ENCODE results near the gene LAMB3.
A peak's percentile ranks its signal among the peaks of the same experiment; 100 is the strongest.

The LAMB3 gene

DNA sequence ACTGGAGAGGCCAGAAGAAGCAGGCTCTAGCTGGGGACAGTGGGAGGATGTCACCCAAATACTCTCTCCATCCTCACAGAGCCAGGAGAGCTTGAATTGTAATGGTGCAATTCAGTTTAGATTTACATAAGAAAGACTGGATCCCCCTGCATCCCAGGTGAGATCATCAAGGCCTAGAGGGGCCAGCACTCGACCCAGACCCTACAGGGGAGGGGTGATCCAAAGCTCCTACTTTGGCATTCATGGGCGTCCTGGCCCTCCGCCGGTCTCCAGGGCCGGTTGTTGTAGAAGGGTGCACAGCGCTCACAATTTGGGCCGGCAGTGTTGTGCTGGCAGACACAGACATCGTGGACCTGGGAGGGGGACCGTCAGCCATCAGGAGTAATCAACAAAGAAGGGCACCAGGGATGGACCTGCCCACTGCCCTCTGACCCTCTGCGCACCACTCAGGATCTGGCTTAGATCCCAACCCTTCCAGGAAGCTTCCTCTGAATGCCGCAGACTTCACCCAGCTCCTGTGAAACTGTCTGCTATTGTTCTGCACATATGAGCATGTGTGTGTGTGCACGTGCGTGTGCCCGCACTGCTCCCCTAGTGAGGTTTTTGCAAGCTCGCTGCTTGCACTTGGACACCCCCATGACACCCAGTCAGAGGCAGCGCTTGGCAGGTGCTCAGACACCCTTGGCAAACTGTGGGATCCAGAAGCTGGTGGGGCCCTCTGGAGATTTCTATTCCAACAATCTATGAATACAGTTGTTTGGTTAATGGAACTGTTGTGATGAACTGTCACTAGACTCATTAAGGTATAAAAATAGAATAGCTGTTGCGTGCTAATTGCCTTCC, 21.6 kb downstream of the LAMB3 start:
- Mint-ChIP-seq H3K36me3 (ENCODE audit: low read depth) (no peaks in the 10 kb centered on the region), H3K9me3 (no peaks in the 10 kb centered on the region), H3K27ac (no peak overlapping the region), H3K4me1 (ENCODE audit: low read depth) (peaks cover 14% of the 10 kb centered on the region), H3K4me3 (no peak overlapping the region), H3K27me3 (no peaks in the 10 kb centered on the region)
- DNase-seq, result no peak

DNA sequence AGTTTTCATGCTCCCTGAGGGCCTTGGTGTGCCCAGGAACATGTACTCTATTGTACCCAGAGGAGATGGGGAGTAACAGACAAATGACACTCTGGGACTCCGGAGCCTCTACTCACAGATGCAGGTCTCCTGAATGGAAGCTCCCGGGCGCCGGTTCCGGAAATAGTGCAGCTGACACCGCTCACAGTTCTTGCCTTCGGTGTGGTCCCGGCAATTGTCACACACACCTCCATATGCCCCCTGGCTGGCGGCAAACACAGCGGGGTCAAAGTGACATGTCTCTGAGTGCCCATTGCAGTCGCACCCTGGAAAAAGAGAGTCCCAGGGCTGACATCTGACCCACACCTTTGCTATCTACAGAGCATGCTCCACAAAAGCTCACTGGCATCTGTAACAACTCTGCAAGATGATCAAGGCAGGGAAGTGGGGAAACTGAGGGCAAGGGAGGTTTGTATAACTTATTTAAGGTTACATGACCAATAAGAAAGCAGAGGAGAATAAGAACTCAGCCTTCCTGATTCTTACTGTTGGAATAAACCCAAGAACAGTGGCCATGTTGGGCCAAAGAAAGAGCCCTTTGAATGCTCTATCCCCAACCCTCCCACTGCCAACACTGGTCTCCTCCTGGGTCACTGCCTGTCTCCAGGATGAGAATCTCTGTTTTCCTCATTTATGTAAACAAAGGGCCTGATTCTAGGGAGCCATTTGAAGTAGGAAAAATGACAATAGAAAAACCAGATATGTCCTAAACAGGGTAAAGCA, 22.4 kb downstream of the LAMB3 start:
- no peaks in the 10 kb centered on the region for H3K27me3 Mint-ChIP-seq
- no peak overlapping the region for H3K27ac Mint-ChIP-seq
- H3K4me1 Mint-ChIP-seq (ENCODE audit: low read depth), result peaks cover 12% of the 10 kb centered on the region
- DNase-seq, result no peak
- no peaks in the 10 kb centered on the region for H3K36me3 Mint-ChIP-seq (ENCODE audit: low read depth)
- H3K4me3 Mint-ChIP-seq, result no peak overlapping the region
- no peaks in the 10 kb centered on the region for H3K9me3 Mint-ChIP-seq

DNA sequence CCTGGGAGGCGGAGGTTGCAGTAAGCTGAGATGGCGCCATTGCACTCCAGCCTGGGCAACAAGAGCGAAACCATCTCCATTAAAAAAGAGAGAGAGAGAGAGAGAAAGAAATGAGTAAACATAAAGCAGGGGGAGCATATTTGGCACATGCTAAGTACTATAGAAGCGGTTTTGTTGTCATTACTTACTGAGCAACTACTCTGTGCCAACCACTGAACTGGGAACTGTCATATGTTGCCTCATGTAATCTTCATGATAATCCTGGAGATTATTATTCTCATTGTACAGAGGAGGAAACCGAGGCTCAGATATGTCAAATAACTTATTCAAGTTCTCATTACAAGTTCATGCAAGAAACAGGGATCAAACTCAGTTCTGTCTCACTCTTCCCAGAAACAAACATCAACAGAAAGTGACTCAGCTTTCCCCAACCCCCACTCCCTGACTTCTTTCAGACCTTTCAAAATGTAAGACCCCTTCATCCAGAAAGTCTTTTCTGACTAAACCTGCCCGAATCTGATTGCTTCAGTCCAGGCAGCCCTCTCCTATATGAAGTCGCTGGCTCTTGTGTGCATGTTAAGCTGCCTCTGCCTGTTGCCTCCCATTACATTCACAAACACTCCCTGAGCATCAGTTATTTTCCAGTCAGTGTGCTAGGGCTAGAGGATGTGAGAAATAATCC, 23.5 kb downstream of the LAMB3 start:
- DNase-seq, result no peak
- Mint-ChIP-seq H3K9me3 (no peaks in the 10 kb centered on the region), H3K36me3 (ENCODE audit: low read depth) (no peaks in the 10 kb centered on the region), H3K27ac (no peak overlapping the region), H3K4me1 (ENCODE audit: low read depth) (peaks cover 11% of the 10 kb centered on the region), H3K27me3 (no peaks in the 10 kb centered on the region), H3K4me3 (no peak overlapping the region)

DNA sequence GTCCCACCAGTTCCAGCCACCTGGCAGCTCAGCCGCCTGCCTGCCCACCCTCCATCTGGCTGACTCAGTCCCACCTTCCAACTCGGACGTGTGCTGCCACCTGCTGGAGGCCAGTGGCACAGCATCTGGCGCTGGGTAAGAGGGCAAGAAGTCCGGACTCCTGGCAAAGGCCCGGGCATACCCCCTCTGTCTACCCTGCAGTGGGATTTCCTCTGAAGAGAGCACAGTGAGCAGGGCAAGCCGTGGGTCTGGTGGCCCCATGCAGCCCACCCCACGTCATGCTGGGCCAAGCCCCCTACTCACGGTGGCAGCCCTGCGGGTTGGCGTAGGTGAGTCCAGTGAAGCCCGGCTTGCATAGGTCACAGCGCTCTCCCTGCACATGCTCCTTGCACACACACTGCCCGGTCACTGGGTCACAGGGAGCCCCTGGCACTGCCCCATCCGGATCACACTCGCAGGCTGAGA, 24.5 kb downstream of the LAMB3 start:
- no peaks in the 10 kb centered on the region for H3K9me3 Mint-ChIP-seq
- H3K4me3 Mint-ChIP-seq, result no peak overlapping the region
- no peak overlapping the region for H3K27ac Mint-ChIP-seq
- DNase-seq, result peak; percentile 90
- no peaks in the 10 kb centered on the region for H3K36me3 Mint-ChIP-seq (ENCODE audit: low read depth)
- no peaks in the 10 kb centered on the region for H3K27me3 Mint-ChIP-seq
- peaks cover 8% of the 10 kb centered on the region for H3K4me1 Mint-ChIP-seq (ENCODE audit: low read depth)

DNA sequence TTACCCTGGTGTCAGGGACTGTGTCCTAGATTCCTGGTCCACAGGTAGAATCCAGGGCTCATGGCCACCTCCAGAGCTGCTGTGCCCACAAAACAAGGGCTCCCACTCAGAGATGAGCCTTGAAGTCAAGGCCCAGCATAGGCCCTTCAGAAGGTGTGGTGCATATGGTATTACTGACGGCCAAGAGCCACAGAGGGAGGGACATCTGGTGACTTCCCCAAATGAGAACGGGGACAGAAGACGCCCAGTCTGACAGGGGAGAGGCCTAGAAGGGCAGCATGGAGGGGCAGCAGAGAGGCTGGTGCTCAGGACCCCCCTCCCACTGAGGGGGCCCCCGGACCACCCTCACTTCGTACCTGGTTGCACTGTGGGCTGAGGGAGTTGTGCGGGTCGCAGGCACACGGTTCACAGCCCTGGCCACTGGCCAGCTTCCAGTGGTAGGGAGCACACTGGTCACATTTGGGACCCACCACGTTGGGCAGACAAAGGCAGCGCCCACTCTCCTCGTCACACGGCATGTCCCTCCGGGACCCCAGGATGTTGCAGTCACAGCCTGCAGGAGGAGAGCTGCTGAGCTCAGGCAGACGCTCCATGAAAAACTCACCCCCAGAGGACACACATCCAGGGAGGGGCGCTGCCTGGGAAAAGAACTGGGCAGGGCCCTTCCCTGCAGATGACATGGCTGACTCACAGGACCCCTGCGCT, 25.0 kb downstream of the LAMB3 start:
- H3K36me3 Mint-ChIP-seq (ENCODE audit: low read depth), result no peaks in the 10 kb centered on the region
- H3K4me1 Mint-ChIP-seq (ENCODE audit: low read depth), result peaks cover 8% of the 10 kb centered on the region
- no peaks in the 10 kb centered on the region for H3K9me3 Mint-ChIP-seq
- H3K27ac Mint-ChIP-seq, result no peak overlapping the region
- DNase-seq, result no peak
- no peaks in the 10 kb centered on the region for H3K27me3 Mint-ChIP-seq
- H3K4me3 Mint-ChIP-seq, result no peak overlapping the region

DNA sequence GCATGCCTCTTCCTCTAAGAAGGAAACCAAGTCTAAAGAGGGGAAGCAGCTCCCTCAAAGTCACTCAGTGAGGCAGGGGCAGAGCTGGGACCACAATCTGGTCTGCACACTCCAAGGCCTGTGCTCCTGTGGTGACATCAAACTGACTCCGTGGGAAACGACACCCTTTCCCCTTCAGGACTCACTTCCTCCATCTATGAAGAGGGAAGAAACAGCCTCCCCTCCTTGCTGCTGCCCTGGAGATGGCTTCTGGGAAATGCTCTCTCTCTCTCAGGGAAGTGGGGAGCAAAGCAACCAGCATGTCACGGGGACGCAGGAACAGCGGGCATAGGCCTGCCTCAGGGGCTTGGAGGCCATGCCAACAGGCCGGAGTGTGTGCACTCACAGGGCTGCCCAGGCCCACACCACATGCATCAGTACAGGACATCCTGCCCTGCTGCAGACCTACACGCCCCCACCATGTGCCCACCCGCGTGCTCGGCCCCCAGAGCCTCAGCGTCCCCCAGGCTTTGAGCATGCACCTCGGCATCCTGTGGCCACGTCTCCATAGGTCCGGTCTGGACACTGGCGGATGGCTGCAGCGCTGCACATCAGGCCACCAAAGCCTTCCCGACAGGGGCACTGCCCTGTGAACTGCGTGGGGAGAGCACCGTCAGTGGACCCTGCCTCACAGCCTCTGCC, 25.7 kb downstream of the LAMB3 start:
- Mint-ChIP-seq H3K27me3 (no peaks in the 10 kb centered on the region), H3K4me1 (ENCODE audit: low read depth) (peaks cover 8% of the 10 kb centered on the region), H3K4me3 (no peak overlapping the region), H3K9me3 (no peaks in the 10 kb centered on the region), H3K36me3 (ENCODE audit: low read depth) (no peaks in the 10 kb centered on the region), H3K27ac (no peak overlapping the region)
- DNase-seq, result no peak

DNA sequence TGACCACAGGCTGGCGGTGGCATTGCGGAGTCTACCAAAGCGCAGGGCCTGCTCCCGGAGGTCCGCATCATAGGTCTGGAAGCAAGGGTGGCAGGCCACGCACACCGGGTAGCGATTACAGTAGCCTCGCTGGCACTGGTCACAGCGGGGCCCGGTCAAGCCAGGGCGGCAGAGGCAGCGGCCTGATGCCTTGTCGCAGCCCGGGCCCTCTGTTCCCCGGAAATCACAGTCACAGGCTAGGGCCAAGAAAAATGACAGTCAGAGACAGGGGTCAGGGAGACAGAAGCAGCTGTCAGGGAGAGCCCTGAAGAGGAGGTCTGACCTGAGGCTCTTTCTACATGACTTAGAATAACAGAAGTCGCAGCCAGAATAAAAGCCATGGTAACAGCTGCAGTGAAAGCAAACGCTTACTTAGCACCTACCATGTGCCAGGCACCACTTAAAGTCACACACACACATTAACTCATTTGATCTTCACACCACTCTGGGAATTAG, 26.4 kb downstream of the LAMB3 start:
- Mint-ChIP-seq H3K4me1 (ENCODE audit: low read depth) (peaks cover 8% of the 10 kb centered on the region), H3K27ac (no peak overlapping the region), H3K36me3 (ENCODE audit: low read depth) (no peaks in the 10 kb centered on the region), H3K4me3 (no peak overlapping the region), H3K27me3 (no peaks in the 10 kb centered on the region), H3K9me3 (no peaks in the 10 kb centered on the region)
- DNase-seq, result no peak

DNA sequence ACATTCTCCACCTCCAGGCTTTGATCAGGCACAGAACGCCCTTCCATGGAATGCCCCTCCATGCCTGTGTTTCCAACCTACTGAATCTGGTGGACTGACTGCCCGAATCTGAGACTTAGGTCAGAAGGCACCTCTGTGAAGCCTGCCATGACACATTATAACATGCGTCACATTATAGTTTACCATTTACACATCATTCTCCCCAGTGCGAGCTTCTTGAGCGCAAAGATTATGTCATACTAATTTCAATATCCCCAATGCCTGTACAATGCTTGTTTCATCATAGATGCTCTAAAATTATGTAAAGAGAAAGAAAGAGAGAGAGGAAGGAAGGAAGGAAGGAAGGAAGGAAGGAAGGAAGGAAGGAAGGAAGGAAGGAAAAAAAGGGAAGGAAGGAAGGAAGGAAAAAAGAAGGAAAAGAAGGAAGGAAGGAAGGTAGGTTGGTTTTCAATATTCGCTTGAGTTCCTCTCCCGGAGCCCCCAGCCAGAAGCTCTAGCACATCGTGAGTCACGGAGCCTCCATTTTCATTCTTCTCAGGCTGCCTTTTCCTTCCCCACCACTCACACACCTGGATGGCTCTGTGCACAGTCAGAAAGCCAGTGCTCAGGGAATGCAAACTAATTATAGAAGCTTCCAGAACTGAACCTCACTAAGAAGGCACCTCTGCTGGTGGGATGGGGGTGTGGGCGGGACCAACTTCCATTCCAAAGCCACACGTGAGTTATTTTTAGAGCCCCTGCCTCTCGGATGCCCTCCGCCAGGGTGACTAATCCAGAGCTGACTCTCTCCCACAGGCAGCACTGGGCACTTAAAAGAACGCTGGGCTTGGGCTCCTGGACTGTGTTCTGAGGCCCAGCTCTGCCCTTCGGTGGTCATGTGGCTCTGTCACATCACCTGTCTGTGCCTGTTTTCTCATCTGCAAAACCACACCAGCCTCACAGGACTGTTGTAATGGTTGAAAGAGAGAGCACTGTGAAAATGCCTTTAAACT, 27.4 kb downstream of the LAMB3 start:
- no peak overlapping the region for H3K4me3 Mint-ChIP-seq
- no peaks in the 10 kb centered on the region for H3K36me3 Mint-ChIP-seq (ENCODE audit: low read depth)
- peaks cover 8% of the 10 kb centered on the region for H3K4me1 Mint-ChIP-seq (ENCODE audit: low read depth)
- H3K27ac Mint-ChIP-seq, result no peak overlapping the region
- H3K27me3 Mint-ChIP-seq, result no peaks in the 10 kb centered on the region
- H3K9me3 Mint-ChIP-seq, result no peaks in the 10 kb centered on the region
- no peak for DNase-seq

DNA sequence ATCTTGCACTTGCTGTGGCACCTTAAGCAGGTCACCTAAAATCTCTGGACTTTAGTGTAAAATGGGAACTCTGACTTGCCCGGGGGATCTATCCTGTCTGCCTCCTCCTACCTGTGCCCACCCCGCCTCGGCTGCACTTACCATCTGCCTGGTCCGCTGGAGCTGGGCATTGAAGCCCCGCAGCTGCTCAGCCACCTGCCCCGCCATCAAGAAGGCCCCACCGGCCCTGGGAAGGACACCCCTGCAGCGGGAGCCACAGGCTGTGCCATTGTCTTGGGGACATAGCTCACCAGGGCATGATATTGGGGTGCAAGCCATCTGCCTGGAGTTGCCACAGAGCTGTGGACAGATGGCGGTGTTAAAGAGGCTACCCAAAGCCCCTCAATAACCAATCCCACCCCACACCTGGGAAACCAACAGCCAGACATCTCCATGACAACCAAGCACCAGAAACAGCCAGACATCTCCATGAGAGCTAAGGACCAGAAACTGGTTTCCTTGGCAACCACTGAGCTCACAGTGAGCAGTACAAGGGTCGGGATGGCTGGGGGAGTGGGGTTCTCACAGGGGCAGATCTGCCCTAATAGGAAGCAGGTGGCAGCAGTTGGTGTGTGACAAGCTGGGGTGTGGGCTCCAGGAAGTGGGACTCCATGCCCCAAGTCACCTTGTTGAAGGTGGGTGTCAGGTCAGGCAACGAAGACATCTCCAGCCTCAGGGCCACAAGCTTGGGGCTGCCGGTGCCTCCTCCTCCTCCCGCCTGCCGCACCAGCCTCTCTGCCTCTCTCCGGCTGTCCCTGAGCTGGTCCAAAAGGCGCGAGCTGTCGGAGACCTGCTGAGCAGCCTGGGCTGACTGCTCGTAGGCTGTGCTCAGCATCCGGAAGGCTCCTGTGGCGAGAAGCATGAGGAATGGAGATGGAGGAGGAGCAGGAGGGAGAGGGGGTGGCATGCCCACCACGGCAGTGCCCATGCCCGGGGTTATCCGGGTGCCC, 29.1 kb downstream of the LAMB3 start:
- Mint-ChIP-seq H3K4me1 (ENCODE audit: low read depth) (peaks cover 8% of the 10 kb centered on the region), H3K4me3 (no peak overlapping the region), H3K27me3 (no peaks in the 10 kb centered on the region), H3K36me3 (ENCODE audit: low read depth) (no peaks in the 10 kb centered on the region), H3K9me3 (no peaks in the 10 kb centered on the region), H3K27ac (no peak overlapping the region)
- no peak for DNase-seq

DNA sequence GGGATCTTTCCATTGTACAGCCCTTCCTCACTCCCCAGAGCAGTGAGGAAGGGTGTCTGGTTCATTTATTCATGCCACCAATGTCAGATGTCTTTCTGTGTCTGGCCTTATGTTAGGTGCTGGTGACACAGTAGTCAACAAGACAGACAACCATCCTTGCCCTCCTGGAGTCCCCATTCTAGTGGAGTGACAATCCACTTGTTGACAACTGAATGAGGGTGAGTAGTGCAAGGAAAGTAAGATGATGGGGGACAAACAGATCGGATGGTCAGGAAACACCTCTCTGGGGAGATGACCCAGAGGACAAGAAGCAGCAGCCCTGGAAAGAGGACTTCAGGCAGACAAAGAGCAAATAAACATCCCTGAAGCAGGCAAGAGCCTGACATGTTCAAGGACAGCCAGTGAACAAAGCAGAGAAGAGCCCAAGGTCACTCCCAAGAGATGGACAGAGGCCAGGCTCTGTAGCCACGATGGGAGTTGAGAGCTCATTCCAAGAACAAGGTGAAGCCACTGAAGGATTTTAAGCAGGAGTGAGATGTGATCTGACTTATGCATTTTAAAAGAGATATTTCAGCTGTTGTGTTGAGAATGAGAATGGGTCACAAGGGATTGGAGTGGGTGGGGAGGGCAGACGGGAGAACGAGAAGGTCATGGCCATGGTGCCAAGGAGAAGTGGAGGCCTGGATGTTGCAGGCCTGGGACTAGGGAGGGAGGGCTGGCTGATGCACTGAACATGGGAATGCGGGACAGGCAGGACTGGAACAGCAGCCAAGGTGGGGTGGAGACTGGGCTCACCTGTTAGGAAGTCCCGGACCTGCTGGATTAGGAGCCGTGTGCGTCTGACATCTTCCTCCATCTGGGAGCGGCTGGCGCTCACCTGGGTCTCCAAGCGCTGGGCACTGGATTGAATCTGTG, 30.2 kb downstream of the LAMB3 start:
- no peaks in the 10 kb centered on the region for H3K36me3 Mint-ChIP-seq (ENCODE audit: low read depth)
- peaks cover 6% of the 10 kb centered on the region for H3K4me1 Mint-ChIP-seq (ENCODE audit: low read depth)
- H3K4me3 Mint-ChIP-seq, result no peak overlapping the region
- DNase-seq, result no peak
- H3K27ac Mint-ChIP-seq, result no peak overlapping the region
- H3K27me3 Mint-ChIP-seq, result no peaks in the 10 kb centered on the region
- no peaks in the 10 kb centered on the region for H3K9me3 Mint-ChIP-seq

DNA sequence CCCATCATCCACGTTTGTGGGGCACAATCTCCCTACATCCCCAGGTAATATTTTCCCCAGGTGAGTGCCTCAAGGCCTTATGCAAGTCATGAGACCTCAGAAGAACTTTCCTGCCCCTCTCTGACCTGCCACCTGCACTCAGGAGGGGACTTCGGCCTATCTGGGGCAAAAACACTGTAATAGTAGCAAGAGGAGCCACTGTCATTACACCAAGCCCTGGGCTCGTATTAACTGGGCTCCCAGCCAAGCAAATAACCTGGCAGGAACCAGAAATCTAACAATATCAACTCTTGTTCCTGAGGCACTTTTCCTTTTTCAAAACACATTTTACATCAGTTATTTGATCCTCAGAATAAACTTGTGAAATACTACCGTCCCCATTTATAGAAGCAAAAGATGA, 30.9 kb downstream of the LAMB3 start:
- Mint-ChIP-seq H3K36me3 (ENCODE audit: low read depth) (no peaks in the 10 kb centered on the region), H3K27me3 (no peaks in the 10 kb centered on the region), H3K4me1 (ENCODE audit: low read depth) (peaks cover 6% of the 10 kb centered on the region), H3K27ac (no peak overlapping the region), H3K9me3 (no peaks in the 10 kb centered on the region), H3K4me3 (no peak overlapping the region)
- DNase-seq, result no peak
